SK-N-SH (cell line): ENCODE results near the gene CINP. TPM values are rescaled to one million over a fixed set of nuclear protein-coding genes. Genes with fewer than 3 reads are reported as not detected.

Source experiments
- CTCF ChIA-PET: fragments of 300-600, 350-600 bp; formaldehyde crosslinking; extraction: SDS; loops from one replicate; lab custom pipeline; 2021; lab: Yijun Ruan, JAX
- POLR2A ChIA-PET: fragments of 350-600 bp; sonication (Branson Sonifier 250); formaldehyde crosslinking; extraction: SDS; loops from one replicate; lab custom pipeline; 2020; ENCODE audit warnings: antibody characterized with exemption, inconsistent platforms; lab: Yijun Ruan, JAX
- DNase-seq: peaks from one replicate; pipeline ENCODE4 v3.0.0; 2012
- H2AFZ ChIP-seq: fragments of 200-600 bp; sonication (generic); 2 replicates; pipeline ENCODE4 v1.8.1; 2016; ENCODE audit warnings: antibody characterized with exemption, mild to moderate bottlenecking, low read depth
- H3F3A ChIP-seq: fragments of 200-600 bp; sonication (generic); replicated peaks from 2 replicates; pipeline ENCODE3; 2016; ENCODE audit warnings: antibody characterized with exemption, mild to moderate bottlenecking; ENCODE audit not compliant: insufficient read depth
- H3K27ac ChIP-seq, 2 experiments: fragments of 200-500 bp in 1 of 2; fragments of 200-600 bp in 1 of 2; sonication (Bioruptor generic) in 1 of 2; sonication (generic), shearing (Covaris generic) in 1 of 2; 2 replicates each; pipeline versions ENCODE4 v1.5.1 to v1.6.1; 2014 to 2016; ENCODE audit warnings: low read depth in 2 of 2, inconsistent platforms in 1 of 2, low read length in 1 of 2, mild to moderate bottlenecking in 1 of 2, mixed read lengths in 1 of 2
- H3K27me3 ChIP-seq: fragments of 200-600 bp; sonication (generic), shearing (Covaris generic); 2 replicates; pipeline ENCODE4 v1.6.1; 2016; ENCODE audit warnings: mixed run types; ENCODE audit not compliant: insufficient read depth
- H3K36me3 ChIP-seq, 2 experiments: fragments of 200-500 bp in 1 of 2; fragments of 200-600 bp in 1 of 2; sonication (Bioruptor generic) in 1 of 2; sonication (generic) in 1 of 2; replicated peaks in 1 of 2; 2 replicates each; pipeline versions ENCODE3 to v1.5.1; 2014 to 2016; ENCODE audit warnings: low read length in 1 of 2, mild to moderate bottlenecking in 1 of 2; ENCODE audit not compliant: insufficient read depth in 2 of 2, control insufficient read depth in 1 of 2
- H3K4me1 ChIP-seq, 2 experiments: fragments of 200-500 bp in 1 of 2; fragments of 200-600 bp in 1 of 2; sonication (Bioruptor generic) in 1 of 2; sonication (generic), shearing (Covaris generic) in 1 of 2; 2 replicates each; pipeline versions ENCODE4 v1.5.1 to v1.6.1; 2014 to 2016; ENCODE audit warnings: low read depth in 1 of 2, low read length in 1 of 2, mixed run types in 1 of 2; ENCODE audit not compliant: insufficient read depth in 2 of 2, control insufficient read depth in 1 of 2
- H3K4me2 ChIP-seq: fragments of 200-600 bp; sonication (generic), shearing (Covaris generic); 2 replicates; pipeline ENCODE4 v1.6.1; 2017; ENCODE audit warnings: mixed run types
- H3K4me3 ChIP-seq, 2 experiments: fragments of 200-500 bp in 1 of 2; fragments of 200-600 bp in 1 of 2; sonication (Bioruptor generic) in 1 of 2; sonication (generic), shearing (Covaris generic) in 1 of 2; 2 replicates each; pipeline versions ENCODE4 v1.5.1 to v1.8.1; 2014 to 2016; ENCODE audit warnings: low read depth in 2 of 2, inconsistent platforms in 1 of 2, low read length in 1 of 2, mild to moderate bottlenecking in 1 of 2, mixed read lengths in 1 of 2, moderate library complexity in 1 of 2
- H3K79me2 ChIP-seq: fragments of 200-600 bp; sonication (generic); 2 replicates; pipeline ENCODE4 v1.8.1; 2017; ENCODE audit warnings: mild to moderate bottlenecking; ENCODE audit not compliant: insufficient read depth
- H3K9ac ChIP-seq: fragments of 200-600 bp; sonication (generic); 2 replicates; pipeline ENCODE4 v1.6.1; 2017; ENCODE audit warnings: mixed run types
- H3K9me2 ChIP-seq: fragments of 200-600 bp; sonication (generic); 2 replicates; pipeline ENCODE4 v1.6.1; 2017; ENCODE audit warnings: mixed run types
- H3K9me3 ChIP-seq: fragments of 200-600 bp; sonication (generic); 2 replicates; pipeline ENCODE4 v1.6.1; 2017; ENCODE audit warnings: mixed run types, mild to moderate bottlenecking, moderate library complexity
- H4K20me1 ChIP-seq: fragments of 200-600 bp; sonication (generic); 2 replicates; pipeline ENCODE4 v1.6.1; 2017; ENCODE audit warnings: mild to moderate bottlenecking, mixed run types; ENCODE audit not compliant: insufficient read depth
- ELF1 ChIP-seq: IDR thresholded peaks from 2 replicates; pipeline ENCODE4 v1.4.0; 2012
- EZH2phosphoT487 ChIP-seq: fragments of 200-600 bp; sonication (generic); IDR thresholded peaks from 2 replicates; pipeline ENCODE4 v1.6.1; 2017; ENCODE audit warnings: low read depth, mixed run types, mild to moderate bottlenecking, antibody characterized with exemption, moderate library complexity, borderline replicate concordance
- FOSL2 ChIP-seq: IDR thresholded peaks from 2 replicates; pipeline ENCODE4 v1.4.0; 2012; ENCODE audit warnings: low read depth, mild to moderate bottlenecking, moderate library complexity, borderline replicate concordance
- GABPA ChIP-seq: IDR thresholded peaks from 2 replicates; pipeline ENCODE4 v1.4.0; 2012; ENCODE audit warnings: low read depth, mild to moderate bottlenecking
- GATA2 ChIP-seq: sonication (generic); formaldehyde crosslinking; IDR thresholded peaks from 2 replicates; pipeline ENCODE4 v1.5.0; 2020; ENCODE audit warnings: mild to moderate bottlenecking, missing genetic modification reagents
- JUND ChIP-seq: IDR thresholded peaks from 2 replicates; pipeline ENCODE4 v1.4.0; 2012
- MEF2A ChIP-seq: IDR thresholded peaks from 2 replicates; pipeline ENCODE4 v1.4.0; 2012; ENCODE audit warnings: low read depth, borderline replicate concordance
- NFIC ChIP-seq: IDR thresholded peaks from 2 replicates; pipeline ENCODE4 v1.4.0; 2012; ENCODE audit warnings: borderline replicate concordance
- POLR2AphosphoS5 ChIP-seq: IDR thresholded peaks from 2 replicates; pipeline ENCODE4 v1.6.1; 2012; ENCODE audit warnings: low read depth, low read length
- RCOR1 ChIP-seq: fragments of 150-350 bp; IDR thresholded peaks from 2 replicates; pipeline ENCODE4 v1.6.1; 2017; ENCODE audit warnings: antibody characterized with exemption, low read length
- RXRA ChIP-seq: IDR thresholded peaks from 2 replicates; pipeline ENCODE4 v1.4.0; 2012; ENCODE audit warnings: low read depth, mild to moderate bottlenecking, borderline replicate concordance
- SMC3 ChIP-seq: IDR thresholded peaks from 2 replicates; pipeline ENCODE4 v1.6.1; 2012; ENCODE audit warnings: low read depth, low read length, improper control_type of control experiment
- WGBS: methylation state at CpG from one replicate; pipeline ENCODE4 v1.1.6; 2017; ENCODE audit warnings: low lambda C conversion rate; 5-methylcytosine and 5-hydroxymethylcytosine counted together
- polyA plus RNA-seq, 3 experiments: library from polyadenylated mRNA; depleted of rRNA; stranded (reverse); fragments of >200 nt; gene quantifications; 2 replicates each; pipeline ENCODE4 v1.2.3, GENCODE V29; 2012
- TF ChIP-seq, protein P1 (sequence below): IDR thresholded peaks from 2 replicates; pipeline ENCODE4 v1.4.0; 2012; ENCODE audit warnings: low read depth
- TF ChIP-seq, protein P2 (sequence below): IDR thresholded peaks from 2 replicates; pipeline ENCODE4 v1.6.1; 2012; ENCODE audit warnings: mild to moderate bottlenecking, low read depth, low read length, moderate library complexity
- TF ChIP-seq, protein P3 (sequence below): IDR thresholded peaks from 2 replicates; pipeline ENCODE4 v1.4.0; 2012; ENCODE audit warnings: low read depth, borderline replicate concordance

CINP gene
- polyA plus RNA-seq, 1 of the 3 experiments (the other 2 are of a cell fraction): 50.4 TPM

DNA sequence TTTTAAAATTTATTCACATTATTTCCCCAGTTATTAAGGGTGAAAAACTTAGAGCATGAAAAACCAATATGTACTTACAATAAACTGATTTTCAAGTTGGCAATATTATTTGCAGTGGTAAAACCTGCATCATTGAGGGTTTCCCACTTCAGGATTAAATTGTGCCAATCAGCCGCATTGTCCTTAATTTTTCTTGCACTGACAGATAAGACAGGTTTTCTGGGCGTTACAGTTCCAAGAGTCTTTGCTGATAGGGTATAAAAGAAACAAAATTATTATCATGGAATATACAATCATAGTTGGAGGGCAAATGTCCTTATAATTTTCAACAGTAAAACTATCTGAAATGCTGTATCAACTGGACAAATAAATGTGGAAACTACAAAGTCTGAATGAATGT, 3.3 kb downstream of the CINP start:
- Histone ChIP-seq H3K4me2 (no peak overlapping the region), H3K9ac (no peak overlapping the region), H3K4me3 (no peak overlapping the region), H3K9me3 (no peaks in the 10 kb centered on the region), H3K27ac (no peak overlapping the region), H2AFZ (no peak overlapping the region), H3K36me3 (peaks cover 32 to 35% of the 10 kb centered on the region in 2 experiments), H3K79me2 (peaks cover 31% of the 10 kb centered on the region), H3K9me2 (no peaks in the 10 kb centered on the region), H3F3A (peaks cover 4% of the 10 kb centered on the region), H4K20me1 (no peaks in the 10 kb centered on the region), H3K4me1 (peaks cover 13% of the 10 kb centered on the region in 2 experiments), H3K27me3 (no peaks in the 10 kb centered on the region)
- CTCF ChIA-PET: interaction anchor here (1.2 to 1.3 kb wide), 2 partner anchors 79 to 165 kb away, joined by 3 read pairs; no protein-coding TSS in a partner anchor
- WGBS: 100% methylated on average over 2 of the region's 2 CpGs
- no peak for TF ChIP-seq EZH2phosphoT487
- TF ChIP-seq JUND: no peak
- TF ChIP-seq ELF1: no peak
- TF ChIP-seq MEF2A: no peak
- no peak for TF ChIP-seq NFIC
- TF ChIP-seq RXRA: no peak
- TF ChIP-seq, protein P1, sequence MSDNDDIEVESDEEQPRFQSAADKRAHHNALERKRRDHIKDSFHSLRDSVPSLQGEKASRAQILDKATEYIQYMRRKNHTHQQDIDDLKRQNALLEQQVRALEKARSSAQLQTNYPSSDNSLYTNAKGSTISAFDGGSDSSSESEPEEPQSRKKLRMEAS: no peak
- TF ChIP-seq FOSL2: no peak
- no peak for TF ChIP-seq GATA2 (CRISPR knock-in tag)
- no peak for TF ChIP-seq GABPA
- no peak for TF ChIP-seq SMC3
- TF ChIP-seq, protein P2, sequence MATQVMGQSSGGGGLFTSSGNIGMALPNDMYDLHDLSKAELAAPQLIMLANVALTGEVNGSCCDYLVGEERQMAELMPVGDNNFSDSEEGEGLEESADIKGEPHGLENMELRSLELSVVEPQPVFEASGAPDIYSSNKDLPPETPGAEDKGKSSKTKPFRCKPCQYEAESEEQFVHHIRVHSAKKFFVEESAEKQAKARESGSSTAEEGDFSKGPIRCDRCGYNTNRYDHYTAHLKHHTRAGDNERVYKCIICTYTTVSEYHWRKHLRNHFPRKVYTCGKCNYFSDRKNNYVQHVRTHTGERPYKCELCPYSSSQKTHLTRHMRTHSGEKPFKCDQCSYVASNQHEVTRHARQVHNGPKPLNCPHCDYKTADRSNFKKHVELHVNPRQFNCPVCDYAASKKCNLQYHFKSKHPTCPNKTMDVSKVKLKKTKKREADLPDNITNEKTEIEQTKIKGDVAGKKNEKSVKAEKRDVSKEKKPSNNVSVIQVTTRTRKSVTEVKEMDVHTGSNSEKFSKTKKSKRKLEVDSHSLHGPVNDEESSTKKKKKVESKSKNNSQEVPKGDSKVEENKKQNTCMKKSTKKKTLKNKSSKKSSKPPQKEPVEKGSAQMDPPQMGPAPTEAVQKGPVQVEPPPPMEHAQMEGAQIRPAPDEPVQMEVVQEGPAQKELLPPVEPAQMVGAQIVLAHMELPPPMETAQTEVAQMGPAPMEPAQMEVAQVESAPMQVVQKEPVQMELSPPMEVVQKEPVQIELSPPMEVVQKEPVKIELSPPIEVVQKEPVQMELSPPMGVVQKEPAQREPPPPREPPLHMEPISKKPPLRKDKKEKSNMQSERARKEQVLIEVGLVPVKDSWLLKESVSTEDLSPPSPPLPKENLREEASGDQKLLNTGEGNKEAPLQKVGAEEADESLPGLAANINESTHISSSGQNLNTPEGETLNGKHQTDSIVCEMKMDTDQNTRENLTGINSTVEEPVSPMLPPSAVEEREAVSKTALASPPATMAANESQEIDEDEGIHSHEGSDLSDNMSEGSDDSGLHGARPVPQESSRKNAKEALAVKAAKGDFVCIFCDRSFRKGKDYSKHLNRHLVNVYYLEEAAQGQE: no peak
- TF ChIP-seq RCOR1: no peak
- TF ChIP-seq, protein P3, sequence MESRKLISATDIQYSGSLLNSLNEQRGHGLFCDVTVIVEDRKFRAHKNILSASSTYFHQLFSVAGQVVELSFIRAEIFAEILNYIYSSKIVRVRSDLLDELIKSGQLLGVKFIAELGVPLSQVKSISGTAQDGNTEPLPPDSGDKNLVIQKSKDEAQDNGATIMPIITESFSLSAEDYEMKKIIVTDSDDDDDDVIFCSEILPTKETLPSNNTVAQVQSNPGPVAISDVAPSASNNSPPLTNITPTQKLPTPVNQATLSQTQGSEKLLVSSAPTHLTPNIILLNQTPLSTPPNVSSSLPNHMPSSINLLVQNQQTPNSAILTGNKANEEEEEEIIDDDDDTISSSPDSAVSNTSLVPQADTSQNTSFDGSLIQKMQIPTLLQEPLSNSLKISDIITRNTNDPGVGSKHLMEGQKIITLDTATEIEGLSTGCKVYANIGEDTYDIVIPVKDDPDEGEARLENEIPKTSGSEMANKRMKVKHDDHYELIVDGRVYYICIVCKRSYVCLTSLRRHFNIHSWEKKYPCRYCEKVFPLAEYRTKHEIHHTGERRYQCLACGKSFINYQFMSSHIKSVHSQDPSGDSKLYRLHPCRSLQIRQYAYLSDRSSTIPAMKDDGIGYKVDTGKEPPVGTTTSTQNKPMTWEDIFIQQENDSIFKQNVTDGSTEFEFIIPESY: no peak
- no peak for TF ChIP-seq POLR2AphosphoS5
- POLR2A ChIA-PET: no interaction called here
- no peak for DNase-seq
